HG02798 (cell line): Measurements from ENCODE around the gene TLE2.

Experiments
- ATAC-seq: cut with Tn5 transposase; IDR thresholded peaks from one replicate; pipeline ENCODE4 v1.9.1; 2021; ENCODE audit warnings: mild to moderate bottlenecking; ENCODE audit not compliant: unreplicated experiment, poor library complexity

Gene TLE2

DNA sequence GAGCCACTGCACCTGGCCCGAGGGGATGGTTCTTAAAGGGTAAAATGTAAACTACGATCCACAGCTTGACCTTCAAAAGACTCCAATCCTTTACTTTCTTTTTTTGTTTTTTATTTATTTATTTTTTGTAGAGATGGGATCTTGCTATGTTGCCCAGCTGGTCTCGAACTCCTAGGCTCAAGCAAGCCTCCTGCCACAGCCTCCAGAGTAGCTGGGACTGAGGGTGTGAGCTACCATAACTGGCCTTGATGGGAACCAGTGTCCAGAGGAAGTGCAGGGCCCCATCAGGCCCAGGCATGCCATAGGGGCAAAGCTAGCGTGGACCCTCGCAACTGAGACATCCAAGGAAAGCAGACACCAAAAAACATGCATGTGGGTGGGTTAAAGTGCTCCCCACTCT lies 66.0 kb downstream of the TLE2 start:
- ATAC-seq: no peak

DNA sequence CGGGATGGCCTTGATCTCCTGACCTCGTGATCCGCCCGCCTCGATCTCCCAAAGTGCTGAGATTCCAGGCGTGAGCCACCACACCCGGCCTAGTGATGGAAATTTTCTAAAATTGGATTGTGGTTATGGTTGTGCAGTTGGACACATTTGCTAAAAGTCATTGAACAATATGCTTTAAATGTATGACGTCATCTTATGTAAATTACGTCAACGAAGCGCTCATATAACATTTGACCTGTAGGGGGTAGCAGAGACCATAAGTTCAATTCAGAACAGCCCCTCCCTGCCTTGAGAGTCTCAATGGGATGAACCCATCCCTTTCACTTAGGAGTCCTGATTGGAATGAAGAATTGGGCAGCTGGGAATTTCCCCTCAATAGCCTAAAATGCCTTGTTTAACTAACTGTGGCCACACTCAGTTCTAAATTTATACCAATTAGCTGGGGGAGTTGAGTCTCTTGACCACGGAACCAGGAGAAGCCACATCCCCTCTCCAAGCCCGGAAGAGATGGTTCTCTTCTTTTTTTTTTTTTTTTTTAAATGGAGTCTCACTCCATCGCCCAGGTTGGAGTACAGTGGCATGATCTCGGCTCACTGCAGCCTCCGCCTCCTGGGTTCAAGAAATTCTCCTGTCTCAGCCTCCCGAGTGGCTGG lies 66.9 kb downstream of the TLE2 start:
- no peak for ATAC-seq

DNA sequence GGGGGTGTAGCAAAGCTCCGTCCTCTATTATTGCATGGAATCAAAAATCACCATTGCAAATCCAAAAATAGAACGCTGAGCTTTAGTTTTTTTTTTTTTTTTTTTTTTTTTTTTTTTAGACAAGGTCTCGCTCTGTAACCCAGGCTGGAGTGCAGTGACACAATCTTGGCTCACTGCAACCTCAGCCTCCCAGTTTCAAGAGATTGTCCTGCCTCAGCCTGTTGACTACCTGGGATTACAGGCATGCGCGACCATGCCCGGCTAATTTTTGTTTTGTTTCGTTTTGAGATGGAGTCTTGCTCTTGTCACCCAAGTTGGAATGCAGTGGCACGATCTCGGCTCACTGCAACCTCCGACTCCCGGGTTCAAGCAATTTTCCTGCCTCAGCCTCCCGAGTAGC lies 69.0 kb downstream of the TLE2 start:
- ATAC-seq: no peak

DNA sequence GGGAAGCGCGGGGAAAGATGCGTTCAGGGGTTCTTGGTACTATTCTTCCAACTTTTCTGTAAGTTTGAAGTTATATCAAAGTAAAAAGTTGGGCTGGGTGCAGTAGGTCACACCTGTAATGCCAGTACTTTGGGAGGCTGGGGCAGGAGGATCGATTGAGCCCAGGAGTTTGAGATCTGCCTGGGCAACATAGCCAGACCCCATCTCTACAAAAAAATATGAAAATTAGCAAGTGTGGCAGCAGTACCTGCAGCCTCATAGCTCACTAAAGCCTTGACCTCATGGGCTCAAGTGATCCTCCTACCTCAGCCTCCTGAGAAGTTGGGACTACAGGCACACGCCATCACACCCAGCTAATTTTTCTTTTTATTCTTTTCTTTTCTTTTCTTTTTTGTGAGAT lies 71.9 kb downstream of the TLE2 start:
- ATAC-seq: no peak

DNA sequence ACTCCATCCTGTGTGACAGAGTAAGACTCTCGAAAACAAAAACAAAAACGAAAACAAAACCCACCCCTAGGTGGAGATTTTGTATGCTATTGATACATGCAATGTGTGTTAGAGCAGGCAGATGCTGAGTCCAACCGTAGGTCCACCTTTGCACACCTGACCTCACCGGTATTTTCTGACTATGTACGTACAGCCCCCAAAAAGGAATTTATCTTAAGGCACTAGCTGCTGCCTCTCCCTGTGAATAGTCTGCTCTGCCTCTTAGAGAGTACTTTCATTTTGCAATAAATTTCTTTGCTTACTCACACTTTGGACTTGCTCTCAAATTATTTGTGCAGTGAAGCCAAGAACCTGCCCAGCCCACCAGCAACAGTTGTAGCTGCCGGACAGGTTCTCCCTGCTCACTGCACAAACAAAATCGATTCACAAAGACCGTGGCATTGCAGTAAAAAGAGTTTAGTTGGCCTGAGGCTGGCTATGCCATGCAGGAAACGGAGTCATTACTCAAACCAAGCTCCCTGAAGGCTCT lies 76.1 kb downstream of the TLE2 start:
- no peak for ATAC-seq

DNA sequence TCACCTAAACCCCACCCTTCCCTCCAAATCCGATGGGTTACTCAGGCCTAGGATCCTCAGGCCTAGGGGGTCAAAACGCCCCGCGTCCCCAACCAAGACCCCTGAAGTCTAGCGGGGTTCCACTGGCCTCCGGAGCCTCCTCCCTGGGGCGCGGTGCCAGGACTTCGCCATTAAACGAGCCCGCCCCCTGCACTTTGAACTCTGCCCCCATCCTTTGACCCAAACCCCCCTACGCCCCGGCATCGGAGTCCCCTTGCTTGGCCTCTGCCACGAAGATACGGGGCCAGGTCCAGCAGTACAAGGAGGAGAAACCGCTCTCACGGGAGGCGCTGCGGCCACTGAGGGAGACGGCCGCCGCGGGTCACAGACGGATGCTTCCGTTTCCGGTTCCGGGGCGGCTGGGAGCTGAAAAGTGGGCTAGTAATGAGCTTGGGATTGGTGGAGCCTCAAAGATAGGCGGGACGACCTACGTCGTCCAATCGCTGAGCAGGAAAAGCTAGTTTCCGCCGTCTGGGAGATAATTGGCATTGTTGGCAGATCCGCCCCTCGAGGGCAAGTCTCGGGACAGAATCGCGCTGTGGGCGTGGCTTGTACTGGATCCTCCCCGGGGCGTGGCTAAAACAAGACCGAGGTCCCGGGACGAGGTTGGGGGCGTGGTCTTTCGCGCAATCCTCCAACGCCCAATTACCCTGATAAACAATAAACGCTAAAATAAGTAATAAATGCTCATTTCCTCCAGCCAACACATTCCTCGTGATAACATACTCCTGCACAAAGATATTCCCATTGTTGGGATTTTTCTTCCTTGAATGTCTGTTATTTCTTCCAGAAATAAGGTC lies 78.6 kb downstream of the TLE2 start:
- ATAC-seq: peak; percentile 97

DNA sequence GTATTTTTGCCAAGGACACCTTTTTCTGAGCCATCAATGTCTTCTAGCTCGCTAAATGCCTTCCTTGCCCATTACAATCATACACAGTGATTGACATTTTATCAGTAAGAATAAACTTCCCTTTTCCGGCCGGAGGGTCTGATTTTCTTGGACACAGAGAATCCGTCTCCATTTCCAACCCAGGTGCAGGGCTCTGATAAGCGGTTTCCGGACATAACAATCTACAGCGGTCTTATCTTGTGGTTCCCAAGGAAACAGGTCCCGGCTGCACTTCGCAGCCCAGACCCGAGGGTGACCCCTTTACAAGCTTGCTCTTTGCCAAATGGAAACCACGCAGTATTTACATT lies 79.2 kb downstream of the TLE2 start:
- ATAC-seq: no peak
